Prostate gland (tissue), 2 donors: ENCODE data around the gene TTYH2. TPM values are rescaled to one million over a fixed set of nuclear protein-coding genes. Genes with fewer than 3 reads are reported as not detected.
"Not testable (repeated sequence)": the region's sequence is repeated elsewhere in the genome, so short reads cannot be mapped to it uniquely, and the experiment has no call there.

Source experiments
- DNase-seq: peaks from one replicate; pipeline ENCODE4 v3.0.0-alpha.2; 2019; ENCODE audit warnings: low spot score
- H3K27ac ChIP-seq, 2 donors: fragments of 200-600 bp; sonication (generic); 2 replicates each; pipeline ENCODE4 v1.5.1; 2017 to 2019
- H3K27me3 ChIP-seq: fragments of 200-600 bp; sonication (generic); replicated peaks from 2 replicates; pipeline ENCODE4 v1.5.1; 2019; ENCODE audit not compliant: insufficient read depth
- H3K36me3 ChIP-seq, 2 donors: fragments of 200-600 bp; sonication (generic); 1 replicate in 1 of 2; 2 replicates in 1 of 2; pipeline versions ENCODE4 v1.5.1 to v1.8.1; 2017 to 2019
- H3K4me1 ChIP-seq: fragments of 200-600 bp; sonication (generic); replicated peaks from 2 replicates; pipeline ENCODE4 v1.5.1; 2019
- H3K4me3 ChIP-seq, 2 donors: fragments of 200-600 bp; sonication (generic); 2 replicates each; pipeline ENCODE4 v1.5.1; 2017 to 2019
- H3K9me3 ChIP-seq: fragments of 200-600 bp; sonication (generic); 2 replicates; pipeline ENCODE4 v1.5.1; 2017
- CTCF ChIP-seq, 4 experiments: fragments of 200-600 bp in 2 of 4; fragments of 450-650 bp in 2 of 4; sonication (generic) in 2 of 4; IDR thresholded peaks; 1 replicate in 3 of 4; 2 replicates in 1 of 4; pipeline ENCODE4 v1.5.1; 2016 to 2019; ENCODE audit warnings: antibody characterized with exemption in 4 of 4, mild to moderate bottlenecking in 2 of 4, moderate library complexity in 2 of 4
- POLR2A ChIP-seq: fragments of 450-650 bp; IDR thresholded peaks from one replicate; pipeline ENCODE4 v1.6.1; 2016; ENCODE audit warnings: antibody characterized with exemption, mild to moderate bottlenecking
- POLR2AphosphoS5 ChIP-seq: sonication (generic); formaldehyde crosslinking; IDR thresholded peaks from one replicate; pipeline ENCODE4 v1.6.1; 2017; ENCODE audit warnings: antibody characterized with exemption
- WGBS: methylation state at CpG from one replicate; pipeline ENCODE4 v1.1.5; 2018; 5-methylcytosine and 5-hydroxymethylcytosine counted together
- intact Hi-C: fragments of 100-400 bp; cut with DNase I; formaldehyde crosslinking; loops from one replicate; pipeline ENCODE4 v1.14.2; 2022
- total RNA-seq, 2 donors: library from RNA; depleted of rRNA; stranded (reverse); fragments of >200 nt; gene quantifications; one replicate each; pipeline ENCODE4 v1.1.0, GENCODE V29; 2016

Gene TTYH2
- total RNA-seq, 2 donors from 2014 or later, result 7.7 to 43.3 TPM

- DNase-seq, result no peak
- 78% methylated on average over 21 of the region's 21 CpGs for WGBS
- Histone ChIP-seq H3K36me3 (no peaks in the 10 kb centered on the region), H3K4me3 (no peak overlapping the region), H3K27ac (no peak overlapping the region), H3K27me3 (no peaks in the 10 kb centered on the region), H3K4me1 (no peaks in the 10 kb centered on the region), H3K9me3 (no peaks in the 10 kb centered on the region)
- no peak for TF ChIP-seq CTCF (IDR thresholded peaks at IDR 0.05)
- no peak for TF ChIP-seq POLR2AphosphoS5
- TF ChIP-seq POLR2A, result no peak
- intact Hi-C loops, result no loop called here
Measured at GRCh38 chr17:74259667-74260524, 46.5 kb downstream of the TTYH2 start.

- Histone ChIP-seq H3K27me3 (no peaks in the 10 kb centered on the region), H3K4me3 (no peak overlapping the region), H3K4me1 (no peaks in the 10 kb centered on the region), H3K9me3 (no peaks in the 10 kb centered on the region), H3K27ac (no peak overlapping the region), H3K36me3 (no peaks in the 10 kb centered on the region)
- 53% methylated on average over 6 of the region's 6 CpGs for WGBS
- no peak for DNase-seq
- intact Hi-C loops, result no loop called here
- TF ChIP-seq CTCF (IDR thresholded peaks at IDR 0.05), result no peak
- TF ChIP-seq POLR2A, result no peak
- no peak for TF ChIP-seq POLR2AphosphoS5
Measured at GRCh38 chr17:74260525-74260850, 47.1 kb downstream of the TTYH2 start.

- no peak for TF ChIP-seq POLR2A
- TF ChIP-seq CTCF (IDR thresholded peaks at IDR 0.05), result no peak
- TF ChIP-seq POLR2AphosphoS5, result no peak
Measured at GRCh38 chr17:74262601-74263000, 49.2 kb downstream of the TTYH2 start.

GRCh38 chr17:74267054-74267453 lies 53.7 kb downstream of the TTYH2 start:
- H3K27ac ChIP-seq, DNase-seq, H3K4me3 ChIP-seq, H3K9me3 ChIP-seq, H3K4me1 ChIP-seq, H3K36me3 ChIP-seq, H3K27me3 ChIP-seq, intact Hi-C loops: not testable (repeated sequence)
- WGBS, result 89% methylated on average over 4 of the region's 4 CpGs

More at GRCh38 chr17:74262601-74263000, 49.2 kb downstream of the TTYH2 start:
- Histone ChIP-seq H3K27me3 (no peaks in the 10 kb centered on the region), H3K4me3 (no peak overlapping the region), H3K4me1 (no peaks in the 10 kb centered on the region), H3K36me3 (no peaks in the 10 kb centered on the region), H3K27ac (no peak overlapping the region), H3K9me3 (no peaks in the 10 kb centered on the region)
- intact Hi-C loops, result no loop called here
- 89% methylated on average over 7 of the region's 7 CpGs for WGBS
- no peak for DNase-seq

GRCh38 chr17:74267579-74267978 lies 54.2 kb downstream of the TTYH2 start:
- TF ChIP-seq POLR2A (no peak), CTCF (IDR thresholded peaks at IDR 0.05) (no peak), POLR2AphosphoS5 (no peak)
- H3K36me3 ChIP-seq, result no peaks in the 10 kb centered on the region
- 85% methylated on average over 7 of the region's 7 CpGs for WGBS
- intact Hi-C loops, result no loop called here
- H3K4me1 ChIP-seq, result no peaks in the 10 kb centered on the region
- H3K27me3 ChIP-seq, result no peaks in the 10 kb centered on the region
- H3K27ac ChIP-seq, result no peak overlapping the region
- no peaks in the 10 kb centered on the region for H3K9me3 ChIP-seq
- no peak overlapping the region for H3K4me3 ChIP-seq
- DNase-seq, result no peak
